Diencephalon (tissue), 1 donor: ENCODE measurements around the gene DXO. TPM values are rescaled to one million over a fixed set of nuclear protein-coding genes. Genes with fewer than 3 reads are reported as not detected.

Experiments
- small RNA-seq: library from RNA; depleted of rRNA; stranded (forward); fragments of <200 nt; gene quantifications from one replicate; pipeline ENCODE3, GENCODE V24; 2014
- total RNA-seq: library from RNA; depleted of rRNA; stranded (reverse); fragments of >200 nt; gene quantifications from one replicate; pipeline ENCODE4 v1.2.3, GENCODE V29; 2014

The DXO gene
- total RNA-seq = 8.5 TPM

DNA sequence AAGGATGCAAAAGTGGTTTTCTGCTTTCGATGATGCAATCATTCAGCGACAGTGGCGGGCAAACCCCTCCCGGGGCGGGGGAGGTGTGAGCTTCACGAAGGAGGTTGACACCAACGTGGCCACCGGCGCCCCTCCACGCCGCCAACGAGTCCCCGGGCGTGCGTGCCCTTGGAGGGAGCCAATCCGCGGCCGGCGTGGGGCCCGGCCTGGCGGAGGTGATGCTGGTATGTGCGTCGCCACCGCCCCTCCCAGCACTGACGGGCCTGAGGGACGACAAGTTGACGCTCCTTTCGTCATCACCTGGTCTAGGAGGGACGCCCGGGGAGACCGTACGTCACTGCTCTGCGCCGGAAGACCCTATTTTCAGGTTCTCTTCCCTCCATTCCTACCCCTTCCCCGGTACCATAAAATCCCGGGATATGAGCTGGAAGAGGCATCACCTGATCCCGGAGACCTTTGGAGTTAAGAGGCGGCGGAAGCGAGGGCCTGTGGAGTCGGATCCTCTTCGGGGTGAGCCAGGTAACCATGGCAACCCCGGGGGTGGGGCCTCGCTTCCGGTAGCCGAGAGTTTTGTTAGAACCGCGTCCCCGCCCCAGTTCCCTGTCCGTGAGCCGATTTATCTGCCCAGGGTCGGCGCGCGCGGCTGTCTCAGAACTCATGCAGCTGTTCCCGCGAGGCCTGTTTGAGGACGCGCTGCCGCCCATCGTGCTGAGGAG is at the start of gene DXO:
TSS of gene DXO (minus strand) at position 146 of the 716 bp plus-strand sequence. CDS start 463 bp downstream, outside the sequence.

DNA sequence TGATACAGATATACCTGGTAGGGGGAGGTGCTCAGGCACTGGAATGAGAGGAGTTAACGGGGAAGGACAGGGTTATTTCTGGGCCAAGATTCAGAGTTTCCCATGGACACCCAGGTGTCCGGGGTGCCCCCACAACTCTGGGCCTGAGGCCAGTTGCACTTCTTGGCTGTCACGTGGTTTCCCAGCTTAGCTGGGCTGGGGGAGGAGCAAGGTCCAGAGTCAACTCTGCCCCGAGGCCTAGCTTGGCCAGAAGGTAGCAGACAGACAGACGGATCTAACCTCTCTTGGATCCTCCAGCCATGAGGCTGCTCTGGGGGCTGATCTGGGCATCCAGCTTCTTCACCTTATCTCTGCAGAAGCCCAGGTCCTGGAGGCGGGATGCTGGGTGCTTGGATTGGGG is 42.6 kb upstream of the DXO start, which contains the start of gene C4B:
TSS of gene C4B (plus strand) at position 249 of the 400 bp plus-strand sequence. CDS start at position 300, 51 bp downstream.

DNA sequence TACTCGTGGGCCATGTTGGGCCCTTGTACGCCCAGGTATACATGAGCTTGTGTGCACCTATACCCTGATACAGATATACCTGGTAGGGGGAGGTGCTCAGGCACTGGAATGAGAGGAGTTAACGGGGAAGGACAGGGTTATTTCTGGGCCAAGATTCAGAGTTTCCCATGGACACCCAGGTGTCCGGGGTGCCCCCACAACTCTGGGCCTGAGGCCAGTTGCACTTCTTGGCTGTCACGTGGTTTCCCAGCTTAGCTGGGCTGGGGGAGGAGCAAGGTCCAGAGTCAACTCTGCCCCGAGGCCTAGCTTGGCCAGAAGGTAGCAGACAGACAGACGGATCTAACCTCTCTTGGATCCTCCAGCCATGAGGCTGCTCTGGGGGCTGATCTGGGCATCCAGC is 9.8 kb upstream of the DXO start, which contains the start of gene C4A:
TSS of gene C4A (plus strand) at position 314 of the 400 bp plus-strand sequence. CDS start at position 365, 51 bp downstream.

DNA sequence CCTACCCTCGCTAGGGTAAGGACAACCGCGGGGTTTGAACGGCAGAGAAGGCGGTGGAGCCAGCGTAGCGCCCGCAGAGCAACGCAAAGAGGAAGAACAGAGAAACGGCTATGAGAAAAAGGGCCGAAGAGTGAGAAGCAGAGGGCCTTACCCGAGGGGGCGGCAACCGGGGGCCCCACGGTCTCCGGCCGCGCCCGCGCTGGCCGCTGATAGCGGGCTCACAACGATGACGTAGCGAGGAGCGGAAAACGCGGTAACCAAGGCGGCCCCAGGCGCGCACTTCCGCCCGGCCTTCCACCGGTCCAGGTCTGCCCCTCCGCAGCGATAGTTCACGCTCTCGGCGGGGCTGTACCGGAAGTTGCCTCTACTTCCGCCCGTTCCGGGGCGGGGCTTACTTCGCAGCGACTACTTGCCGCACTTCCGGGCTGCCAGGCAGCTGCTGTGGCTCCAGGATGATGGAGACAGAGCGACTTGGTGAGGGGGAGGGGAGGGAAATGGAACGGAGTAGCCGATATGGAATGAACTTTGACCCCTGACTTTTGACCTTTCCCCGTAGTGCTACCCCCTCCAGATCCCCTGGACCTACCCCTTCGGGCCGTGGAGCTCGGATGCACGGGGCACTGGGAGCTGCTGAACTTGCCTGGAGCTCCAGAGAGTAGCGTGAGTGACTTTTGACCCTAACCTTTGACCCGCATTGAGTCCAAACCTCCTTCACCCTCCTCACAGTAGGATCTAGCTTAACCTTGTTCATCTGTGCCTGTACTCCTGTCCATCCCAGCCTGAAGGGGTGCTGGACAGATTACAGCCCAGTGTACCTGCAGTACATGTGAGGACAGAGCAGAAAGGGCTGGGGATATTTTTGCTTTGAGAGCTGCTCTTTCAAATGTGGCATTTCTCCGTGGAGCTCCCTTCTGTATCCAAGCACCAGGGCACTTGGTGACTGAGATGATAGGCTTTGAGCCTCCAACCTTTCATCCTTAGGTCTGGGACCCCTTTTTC is 12.9 kb downstream of the DXO start, which contains the start of the genes NELFE and SKIC2:
TSS of gene NELFE (minus strand) at position 231 of the 999 bp plus-strand sequence. CDS start 525 bp downstream, outside the sequence.
TSS of gene SKIC2 (plus strand) at position 435 of the 999 bp plus-strand sequence. CDS start at position 453, 18 bp downstream.

DNA sequence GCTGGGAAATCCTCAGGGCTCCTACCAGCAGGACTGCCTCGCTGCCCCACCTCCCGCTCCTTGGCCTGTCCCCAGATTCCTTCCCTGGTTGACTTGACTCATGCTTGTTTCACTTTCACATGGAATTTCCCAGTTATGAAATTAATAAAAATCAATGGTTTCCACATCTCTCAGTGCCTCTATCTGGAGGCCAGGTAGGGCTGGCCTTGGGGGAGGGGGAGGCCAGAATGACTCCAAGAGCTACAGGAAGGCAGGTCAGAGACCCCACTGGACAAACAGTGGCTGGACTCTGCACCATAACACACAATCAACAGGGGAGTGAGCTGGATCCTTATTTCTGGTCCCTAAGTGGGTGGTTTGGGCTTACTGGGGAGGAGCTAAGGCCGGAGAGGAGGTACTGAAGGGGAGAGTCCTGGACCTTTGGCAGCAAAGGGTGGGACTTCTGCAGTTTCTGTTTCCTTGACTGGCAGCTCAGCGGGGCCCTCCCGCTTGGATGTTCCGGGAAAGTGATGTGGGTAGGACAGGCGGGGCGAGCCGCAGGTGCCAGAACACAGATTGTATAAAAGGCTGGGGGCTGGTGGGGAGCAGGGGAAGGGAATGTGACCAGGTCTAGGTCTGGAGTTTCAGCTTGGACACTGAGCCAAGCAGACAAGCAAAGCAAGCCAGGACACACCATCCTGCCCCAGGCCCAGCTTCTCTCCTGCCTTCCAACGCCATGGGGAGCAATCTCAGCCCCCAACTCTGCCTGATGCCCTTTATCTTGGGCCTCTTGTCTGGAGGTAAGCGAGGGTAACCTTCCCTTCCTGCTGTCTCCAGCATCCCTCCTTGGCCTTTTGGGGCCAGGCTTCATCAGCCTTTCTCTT is 26.2 kb downstream of the DXO start, which contains the start of gene CFB:
TSS of gene CFB (plus strand) at position 589 of the 863 bp plus-strand sequence. CDS start at position 716, 127 bp downstream.

DNA sequence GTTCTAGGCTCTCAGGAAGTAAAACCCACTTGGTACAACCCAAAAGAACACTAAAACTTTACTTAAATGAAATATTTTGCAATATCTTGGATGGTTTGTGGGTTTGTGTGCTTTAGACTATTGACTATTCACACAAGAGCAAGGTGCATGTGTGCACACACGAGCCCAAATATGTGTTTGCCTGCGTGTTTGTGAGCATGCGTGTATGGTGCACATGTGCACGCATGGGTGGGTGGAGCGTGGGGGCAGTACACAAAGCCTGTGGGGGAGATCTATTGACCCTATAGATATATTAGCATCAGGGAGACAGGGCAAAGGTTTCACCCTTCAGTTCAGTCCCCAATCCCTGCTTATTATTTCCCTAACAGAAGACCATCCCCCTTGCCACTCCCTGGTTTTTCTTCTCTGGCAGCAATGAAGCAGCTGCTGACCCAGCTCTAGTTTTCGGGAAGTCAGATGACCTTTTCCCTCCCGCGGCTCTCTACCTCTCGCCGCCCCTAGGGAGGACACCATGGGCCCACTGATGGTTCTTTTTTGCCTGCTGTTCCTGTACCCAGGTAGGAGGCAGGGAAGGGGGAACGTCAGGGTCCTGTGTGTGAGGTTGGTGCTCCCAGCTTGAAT is 44.6 kb downstream of the DXO start, which contains the start of gene C2:
TSS of gene C2 (plus strand) at position 476 of the 621 bp plus-strand sequence. CDS start at position 512, 36 bp downstream.

Small RNA genes lying within 50 kb of the gene (small RNA-seq; reads per million reads assigned to genes)
- not detected for gene AL645922.1

Other genes starting within 250 kb of the DXO start
- gene MPIG6B, start 248.8 kb downstream of the DXO start, total RNA-seq = not detected
- gene DDAH2, start 242.8 kb downstream of the DXO start, total RNA-seq = 86.3 TPM
- 44.1 TPM for gene CLIC1, start 235.6 kb downstream of the DXO start, total RNA-seq
- gene MSH5, start 232.1 kb downstream of the DXO start, total RNA-seq = 8.8 TPM
- 2.1 TPM for gene SAPCD1, start 209.5 kb downstream of the DXO start, total RNA-seq
- 0.69 TPM for gene VWA7, start 194.8 kb downstream of the DXO start, total RNA-seq
- 36.0 TPM for gene VARS1, start 176.4 kb downstream of the DXO start, total RNA-seq
- gene LSM2, start 165.2 kb downstream of the DXO start, total RNA-seq = 23.3 TPM
- gene HSPA1L, start 156.9 kb downstream of the DXO start, total RNA-seq = 8.1 TPM
- gene HSPA1A, start 156.6 kb downstream of the DXO start, total RNA-seq = 190 TPM
- gene HSPA1B, start 144.4 kb downstream of the DXO start, total RNA-seq = 176 TPM
- 18.2 TPM for gene NEU1, start 109.3 kb downstream of the DXO start, total RNA-seq
- not detected for gene SLC44A4, start 93.1 kb downstream of the DXO start, total RNA-seq
- 78.0 TPM for gene EHMT2, start 74.4 kb downstream of the DXO start, total RNA-seq
- 19.4 TPM for gene ZBTB12, start 70.1 kb downstream of the DXO start, total RNA-seq
- 5.3 TPM for gene C2, start 44.4 kb downstream of the DXO start, total RNA-seq
- gene CFB, start 26.0 kb downstream of the DXO start, total RNA-seq = 3.2 TPM
- 47.5 TPM for gene NELFE, start 13.2 kb downstream of the DXO start, total RNA-seq
- gene SKIC2, start 13.0 kb downstream of the DXO start, total RNA-seq = 33.0 TPM
- 45.9 TPM for gene C4A, start 9.9 kb upstream of the DXO start, total RNA-seq
- gene C4B, start 42.7 kb upstream of the DXO start, total RNA-seq = 47.7 TPM
- gene CYP21A2, start 66.3 kb upstream of the DXO start, total RNA-seq = 0.23 TPM
- gene TNXB, start 137.2 kb upstream of the DXO start, total RNA-seq = 6.0 TPM
- 19.8 TPM for gene ATF6B, start 156.1 kb upstream of the DXO start, total RNA-seq
- 5.8 TPM for gene FKBPL, start 158.2 kb upstream of the DXO start, total RNA-seq
- gene PRRT1, start 179.8 kb upstream of the DXO start, total RNA-seq = 0.69 TPM
- gene PPT2, start 182.0 kb upstream of the DXO start, total RNA-seq = 15.0 TPM
- gene EGFL8, start 192.5 kb upstream of the DXO start, total RNA-seq = 7.8 TPM
- gene AGPAT1, start 203.9 kb upstream of the DXO start, total RNA-seq = 28.1 TPM
- gene RNF5, start 206.3 kb upstream of the DXO start, total RNA-seq = 62.1 TPM
- gene AGER, start 212.1 kb upstream of the DXO start, total RNA-seq = 0.92 TPM
- 29.5 TPM for gene PBX2, start 218.1 kb upstream of the DXO start, total RNA-seq
- 1.4 TPM for gene GPSM3, start 220.5 kb upstream of the DXO start, total RNA-seq